HUES64 (cell line): ENCODE results near the gene TMF1.

ENCODE experiments used
- H3K27ac ChIP-seq: 2 replicates; pipeline ENCODE4 v1.7.0; 2013; ENCODE audit warnings: low read depth, low read length, inconsistent platforms
- H3K27me3 ChIP-seq: 2 replicates; pipeline ENCODE4 v1.6.1; 2013; ENCODE audit warnings: mild to moderate bottlenecking, low read length; ENCODE audit not compliant: insufficient read depth
- H3K36me3 ChIP-seq: 2 replicates; pipeline ENCODE4 v1.6.1; 2013; ENCODE audit warnings: mild to moderate bottlenecking, low read length; ENCODE audit not compliant: insufficient read depth
- H3K4me1 ChIP-seq: 2 replicates; pipeline ENCODE4 v1.6.1; 2013; ENCODE audit warnings: mild to moderate bottlenecking, low read length, moderate library complexity; ENCODE audit not compliant: insufficient read depth
- H3K4me3 ChIP-seq: 2 replicates; pipeline ENCODE4 v1.5.1; 2013; ENCODE audit warnings: mild to moderate bottlenecking, low read length, moderate library complexity
- H3K9ac ChIP-seq: 2 replicates; pipeline ENCODE4 v1.6.1; 2013; ENCODE audit warnings: mild to moderate bottlenecking, low read depth, low read length
- H3K9me3 ChIP-seq: 2 replicates; pipeline ENCODE4 v1.6.1; 2013; ENCODE audit warnings: low read depth, low read length; ENCODE audit not compliant: insufficient read depth
- WGBS: fragments of 150-250, 120-280 bp; methylation state at CpG from one replicate; pipeline ENCODE4 v1.1.7; 2013; ENCODE audit warnings: missing lambda C conversion rate; 5-methylcytosine and 5-hydroxymethylcytosine counted together

TMF1 gene

DNA sequence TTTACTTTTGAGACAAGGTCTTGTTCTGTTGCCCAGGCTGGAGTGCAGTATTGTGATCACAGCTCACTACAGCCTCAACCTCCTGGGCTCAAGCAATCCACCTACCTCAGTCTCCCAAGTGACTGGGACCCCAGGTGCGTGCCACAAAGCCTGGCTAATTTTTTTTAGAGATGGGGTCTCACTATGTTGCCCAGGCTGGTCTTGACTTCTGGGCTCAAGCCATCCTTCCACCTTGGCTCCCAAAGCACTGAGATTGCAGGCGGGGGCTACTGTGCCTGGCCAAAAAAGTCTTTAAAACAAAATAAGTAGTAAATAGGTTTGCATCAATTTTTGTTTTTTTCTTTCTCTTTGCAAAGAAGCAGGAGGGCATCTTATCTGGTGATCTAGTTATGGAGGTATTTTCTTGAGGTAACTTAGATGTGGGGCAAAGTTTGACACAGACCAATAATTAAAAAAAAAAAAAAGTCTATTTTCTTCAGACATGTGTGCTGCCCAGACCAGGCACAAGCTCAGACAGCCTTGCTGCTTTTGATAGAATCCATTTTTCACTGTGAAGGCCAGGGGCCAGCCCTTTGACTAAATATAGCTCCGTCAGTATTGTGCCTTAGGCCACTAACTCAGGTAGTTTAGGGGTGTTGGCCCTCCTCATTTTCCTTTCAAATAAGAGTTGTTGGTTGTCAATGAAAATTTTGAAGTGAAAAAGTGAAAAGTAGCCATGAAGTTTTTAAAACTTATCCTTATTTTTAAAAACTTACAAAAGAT, 35.1 kb upstream of the TMF1 start:
- Histone ChIP-seq H3K27ac (no peak overlapping the region), H3K9ac (no peak overlapping the region), H3K9me3 (no peaks in the 10 kb centered on the region), H3K4me3 (no peak overlapping the region), H3K36me3 (no peaks in the 10 kb centered on the region), H3K4me1 (peaks cover 55% of the 10 kb centered on the region), H3K27me3 (no peaks in the 10 kb centered on the region)
- 88% methylated on average over 3 of the region's 3 CpGs for WGBS

DNA sequence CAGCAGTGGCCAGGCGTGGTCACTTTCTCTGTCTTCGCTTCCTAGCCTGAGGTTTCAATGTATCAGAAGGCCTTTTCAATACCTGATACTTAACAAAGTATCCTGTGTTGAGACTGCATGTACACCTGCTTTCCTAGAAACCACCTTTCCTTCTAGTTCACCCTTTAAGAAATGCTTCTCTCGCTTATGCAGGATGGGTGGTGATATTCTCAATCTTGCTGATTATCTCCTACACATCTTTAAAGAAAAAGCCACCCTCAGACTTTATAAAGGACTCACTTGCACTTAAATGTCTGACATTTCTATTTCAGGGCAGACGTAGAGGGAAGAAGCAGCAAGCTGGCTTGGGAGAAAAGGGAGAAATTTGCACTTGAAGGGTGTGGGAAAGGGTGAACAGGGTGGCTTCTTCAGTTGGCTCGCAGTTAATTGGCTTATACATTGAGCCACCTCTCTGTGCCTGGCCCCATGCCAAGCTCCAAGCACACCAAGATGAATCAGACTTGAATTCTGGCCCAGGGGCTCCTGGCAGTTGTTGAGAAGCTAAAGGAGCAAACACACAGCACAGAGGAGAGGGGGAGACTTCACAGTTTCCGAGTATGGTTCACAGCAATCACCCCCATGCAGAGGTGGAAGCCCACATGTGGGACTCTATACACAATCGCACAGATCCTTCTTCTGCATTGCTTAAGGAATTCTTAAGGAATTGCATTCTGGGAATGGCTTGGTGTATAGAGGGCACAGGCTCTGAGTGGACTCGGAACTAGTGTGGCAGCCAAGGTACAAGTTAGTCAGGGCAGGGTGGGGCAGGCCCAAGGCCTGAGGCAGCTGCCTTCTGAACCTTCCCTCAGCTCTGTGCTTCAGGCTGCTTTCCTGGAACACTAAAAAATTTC, 33.9 kb upstream of the TMF1 start:
- Histone ChIP-seq H3K4me1 (peaks cover 45% of the 10 kb centered on the region), H3K27me3 (no peaks in the 10 kb centered on the region), H3K36me3 (no peaks in the 10 kb centered on the region), H3K27ac (no peak overlapping the region), H3K4me3 (peak overlapping the region; percentile 85), H3K9me3 (no peaks in the 10 kb centered on the region), H3K9ac (peak overlapping the region; percentile 36; the same call in 1 of the 2 replicates)
- 52% methylated on average over 8 of the region's 8 CpGs for WGBS

DNA sequence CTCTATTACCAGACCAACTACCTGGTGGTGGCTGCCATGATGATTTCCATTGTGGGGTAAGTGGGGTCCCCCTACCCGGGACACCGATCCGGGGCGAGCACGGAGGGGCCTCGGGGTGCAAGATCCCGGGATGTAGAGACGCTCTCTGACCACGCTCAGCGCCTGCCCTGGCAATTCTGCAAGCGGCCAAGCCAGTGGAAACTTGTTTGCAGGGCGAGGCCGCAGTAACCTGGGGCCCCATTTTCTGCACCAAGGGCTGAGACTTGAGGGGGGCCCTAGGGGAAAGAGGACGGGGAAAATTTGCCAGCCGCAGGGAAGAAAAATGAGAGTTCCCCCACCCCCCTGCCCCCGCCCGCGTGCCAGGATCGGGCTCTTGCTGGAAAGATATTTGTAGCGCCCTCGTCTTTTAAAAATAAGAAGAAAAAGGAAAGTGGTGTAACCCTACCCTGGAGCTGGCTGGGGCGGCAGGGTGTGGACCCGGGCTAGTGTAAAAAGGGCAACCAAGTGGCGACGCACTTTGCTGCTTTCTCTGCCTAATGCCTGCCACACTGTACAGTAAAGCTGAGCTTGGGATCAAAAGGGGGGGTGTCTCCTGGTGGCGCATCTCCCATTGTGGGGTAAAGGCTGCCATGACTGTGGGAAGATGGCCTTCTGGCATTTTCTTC, 33.2 kb upstream of the TMF1 start:
- Histone ChIP-seq H3K9me3 (no peaks in the 10 kb centered on the region), H3K27ac (no peak overlapping the region), H3K27me3 (no peaks in the 10 kb centered on the region), H3K4me1 (peaks cover 51% of the 10 kb centered on the region), H3K36me3 (no peaks in the 10 kb centered on the region), H3K4me3 (peak overlapping the region; percentile 85), H3K9ac (peak overlapping the region; percentile 57)
- WGBS = 2% methylated on average over 26 of the region's 26 CpGs

DNA sequence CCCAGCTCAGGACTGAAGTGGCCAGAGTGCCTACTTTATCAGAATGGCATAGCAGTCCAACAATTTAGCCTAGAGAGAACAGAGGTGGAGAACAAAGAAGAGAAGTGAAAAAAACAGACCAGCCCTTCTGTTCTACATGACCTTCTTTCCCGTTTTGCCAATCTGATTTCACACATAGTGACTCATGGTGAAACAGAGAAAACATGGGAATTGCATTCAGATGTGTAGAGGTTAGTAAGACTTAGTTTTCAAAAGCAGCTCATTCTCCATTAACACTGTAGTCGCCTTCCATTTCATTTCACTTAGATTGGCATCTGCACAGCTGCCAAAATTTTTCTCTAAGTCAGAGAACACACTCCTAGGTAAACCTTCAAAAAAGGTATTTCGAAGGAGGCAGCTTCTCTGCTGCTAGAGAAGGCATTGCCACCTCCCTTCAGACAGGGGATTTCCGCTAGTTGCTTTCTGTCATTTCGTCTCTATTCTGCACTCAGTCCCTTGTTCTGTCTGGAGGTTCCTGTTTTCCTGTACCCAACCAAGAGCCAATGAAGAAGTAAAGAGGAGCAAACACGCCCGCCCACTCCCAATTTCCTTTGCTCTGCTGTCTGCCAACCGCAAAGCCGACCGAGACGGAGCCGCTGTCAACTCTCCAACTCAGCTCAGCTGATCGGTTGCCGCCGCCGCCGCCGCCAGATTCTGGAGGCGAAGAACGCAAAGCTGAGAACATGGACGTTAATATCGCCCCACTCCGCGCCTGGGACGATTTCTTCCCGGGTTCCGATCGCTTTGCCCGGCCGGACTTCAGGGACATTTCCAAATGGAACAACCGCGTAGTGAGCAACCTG, 32.4 kb upstream of the TMF1 start, which contains the start of gene ARL6IP5:
ARL6IP5 (plus strand) TSS at position 612 of the 842 bp plus-strand sequence; CDS start at position 723, 111 bp downstream.
- Histone ChIP-seq H3K9ac (peak within 1 kb of the TSS; percentile 57), H3K36me3 (no peaks in the 10 kb centered on the region), H3K4me1 (peaks cover 47% of the 10 kb centered on the region), H3K27me3 (no peaks in the 10 kb centered on the region), H3K4me3 (peak within 1 kb of the TSS; percentile 85), H3K9me3 (no peaks in the 10 kb centered on the region), H3K27ac (no peak within 1 kb of the TSS)
- 4% methylated on average over 31 of the region's 32 CpGs for WGBS

DNA sequence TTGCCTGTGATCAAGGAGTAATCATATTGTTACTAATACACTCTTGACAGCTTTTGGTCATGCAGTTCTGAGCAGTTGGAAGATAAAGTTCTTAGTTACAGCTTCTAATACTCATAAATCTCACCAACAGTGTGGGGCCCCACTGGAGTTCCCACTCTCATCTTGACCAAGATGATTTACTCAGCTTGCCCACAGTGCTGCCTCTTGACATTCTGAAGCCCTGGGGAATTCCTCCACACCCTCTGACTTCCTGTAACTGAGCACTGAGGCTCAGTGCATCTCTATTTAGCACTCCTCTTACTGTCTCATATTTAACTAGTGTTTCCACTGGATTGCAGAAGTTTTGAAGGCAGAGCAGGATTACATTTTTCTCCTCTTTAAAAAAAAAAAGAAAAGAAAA, 30.7 kb upstream of the TMF1 start:
- H3K9me3 ChIP-seq = no peaks in the 10 kb centered on the region
- peaks cover 45% of the 10 kb centered on the region for H3K4me1 ChIP-seq
- no peak overlapping the region for H3K4me3 ChIP-seq
- no peak overlapping the region for H3K27ac ChIP-seq
- no peak overlapping the region for H3K9ac ChIP-seq
- H3K27me3 ChIP-seq = no peaks in the 10 kb centered on the region
- H3K36me3 ChIP-seq = no peaks in the 10 kb centered on the region

DNA sequence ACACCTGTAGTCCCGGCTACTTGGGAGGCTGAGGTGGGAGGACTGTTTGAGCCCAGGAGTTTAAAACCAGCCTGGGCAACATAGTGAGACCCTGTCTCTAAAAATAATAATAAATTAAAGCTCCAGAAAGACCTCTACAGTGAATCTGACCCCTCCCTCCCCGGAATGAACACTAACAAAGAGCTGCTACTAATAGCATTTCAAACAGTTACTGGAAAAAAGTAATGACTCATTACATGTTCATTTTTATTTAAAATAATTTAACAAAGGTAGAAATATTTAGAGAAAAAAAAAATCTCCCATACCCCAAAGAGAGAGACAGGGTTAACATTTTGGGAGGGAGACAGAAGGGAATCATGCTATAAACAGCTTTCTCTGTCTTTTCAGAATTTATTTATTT, 30.2 kb upstream of the TMF1 start:
- Histone ChIP-seq H3K27ac (no peak overlapping the region), H3K27me3 (no peaks in the 10 kb centered on the region), H3K9ac (no peak overlapping the region), H3K36me3 (0 out of 2 replicates have a peak, but pooled peaks cover under 1% of the 10 kb centered on the region), H3K4me1 (peaks cover 44% of the 10 kb centered on the region), H3K4me3 (no peak overlapping the region), H3K9me3 (no peaks in the 10 kb centered on the region)
- WGBS = 94% methylated on average over 2 of the region's 2 CpGs

DNA sequence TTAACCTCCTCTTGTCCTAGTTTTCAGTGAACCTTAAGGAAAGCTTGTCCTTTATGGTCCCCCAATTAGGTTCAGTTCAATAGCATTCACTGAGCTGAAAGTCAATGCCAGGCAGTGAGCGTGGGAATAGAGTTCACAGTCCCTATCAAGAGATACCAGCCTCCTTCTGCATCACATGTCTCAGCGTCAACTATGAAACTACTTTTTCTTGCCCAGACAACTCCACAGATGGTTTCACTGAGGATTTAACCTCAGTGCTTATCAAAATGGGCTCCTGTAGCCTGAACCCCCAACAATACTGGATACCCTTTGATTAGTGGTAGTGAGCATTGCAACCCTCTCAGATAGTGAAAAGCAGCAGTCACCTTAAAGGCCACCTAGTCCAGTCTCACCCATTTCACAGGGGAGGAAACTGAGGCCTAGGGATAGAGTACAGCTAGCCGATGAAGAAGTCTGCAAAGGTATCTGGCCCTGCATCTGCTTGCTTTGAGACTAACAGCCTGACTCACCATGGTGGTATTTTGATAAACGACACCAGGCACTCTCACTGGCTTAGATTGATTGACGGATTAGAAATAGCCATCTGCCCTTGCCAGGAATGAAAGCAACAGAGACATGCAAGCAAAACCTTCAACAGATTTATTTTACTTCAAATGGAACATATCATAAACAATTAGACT, 29.6 kb upstream of the TMF1 start:
- H3K9me3 ChIP-seq = no peaks in the 10 kb centered on the region
- 83% methylated on average over 5 of the region's 5 CpGs for WGBS
- peaks cover 44% of the 10 kb centered on the region for H3K4me1 ChIP-seq
- no peak overlapping the region for H3K4me3 ChIP-seq
- H3K9ac ChIP-seq = no peak overlapping the region
- no peak overlapping the region for H3K27ac ChIP-seq
- 0 out of 2 replicates have a peak, but pooled peaks cover 3% of the 10 kb centered on the region for H3K36me3 ChIP-seq
- H3K27me3 ChIP-seq = no peaks in the 10 kb centered on the region

DNA sequence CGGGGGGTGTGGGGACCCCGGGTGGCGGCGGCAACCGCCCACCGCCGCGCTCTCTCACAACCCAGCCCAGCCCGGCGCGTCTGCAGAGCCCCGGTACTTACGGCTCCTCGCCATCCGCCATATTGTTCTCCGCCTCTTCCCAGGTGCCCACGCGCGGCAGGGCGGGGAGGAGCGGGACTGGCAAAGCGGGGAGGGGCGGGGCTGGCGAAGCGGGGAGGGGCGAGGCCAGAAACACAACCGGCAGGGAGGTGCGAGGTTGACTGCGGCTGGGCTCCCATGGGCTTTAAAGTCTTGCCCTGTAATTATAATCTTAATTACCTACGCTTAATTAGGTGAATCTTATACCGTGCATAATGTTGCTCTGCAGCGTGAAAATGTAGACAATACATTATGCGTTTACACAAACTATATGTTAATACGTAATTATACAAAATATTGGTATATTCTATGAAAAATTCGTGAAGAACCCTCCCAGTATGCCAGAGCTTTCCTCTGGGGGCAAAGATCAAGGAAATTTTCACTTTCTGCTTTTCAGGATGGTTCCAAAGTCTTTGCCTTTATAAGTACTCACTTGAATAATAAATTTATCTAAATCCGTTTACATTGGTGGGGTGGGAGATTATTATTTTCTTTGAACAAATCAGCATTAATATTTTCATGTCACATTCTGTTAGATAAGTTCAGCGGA, 28.2 kb upstream of the TMF1 start, which contains the start of gene UBA3:
UBA3 (minus strand) TSS at position 133 of the 688 bp plus-strand sequence; CDS start at position 121, 12 bp downstream.
- H3K9me3 ChIP-seq = no peaks in the 10 kb centered on the region
- H3K27me3 ChIP-seq = no peaks in the 10 kb centered on the region
- peaks cover 9% of the 10 kb centered on the region for H3K36me3 ChIP-seq
- peak within 1 kb of the TSS; percentile 94 for H3K4me3 ChIP-seq
- peak within 1 kb of the TSS; percentile 82 for H3K9ac ChIP-seq
- H3K27ac ChIP-seq = peak within 1 kb of the TSS; percentile 69
- under 1% methylated on average over 30 of the region's 37 CpGs for WGBS
- peaks cover 34% of the 10 kb centered on the region for H3K4me1 ChIP-seq

DNA sequence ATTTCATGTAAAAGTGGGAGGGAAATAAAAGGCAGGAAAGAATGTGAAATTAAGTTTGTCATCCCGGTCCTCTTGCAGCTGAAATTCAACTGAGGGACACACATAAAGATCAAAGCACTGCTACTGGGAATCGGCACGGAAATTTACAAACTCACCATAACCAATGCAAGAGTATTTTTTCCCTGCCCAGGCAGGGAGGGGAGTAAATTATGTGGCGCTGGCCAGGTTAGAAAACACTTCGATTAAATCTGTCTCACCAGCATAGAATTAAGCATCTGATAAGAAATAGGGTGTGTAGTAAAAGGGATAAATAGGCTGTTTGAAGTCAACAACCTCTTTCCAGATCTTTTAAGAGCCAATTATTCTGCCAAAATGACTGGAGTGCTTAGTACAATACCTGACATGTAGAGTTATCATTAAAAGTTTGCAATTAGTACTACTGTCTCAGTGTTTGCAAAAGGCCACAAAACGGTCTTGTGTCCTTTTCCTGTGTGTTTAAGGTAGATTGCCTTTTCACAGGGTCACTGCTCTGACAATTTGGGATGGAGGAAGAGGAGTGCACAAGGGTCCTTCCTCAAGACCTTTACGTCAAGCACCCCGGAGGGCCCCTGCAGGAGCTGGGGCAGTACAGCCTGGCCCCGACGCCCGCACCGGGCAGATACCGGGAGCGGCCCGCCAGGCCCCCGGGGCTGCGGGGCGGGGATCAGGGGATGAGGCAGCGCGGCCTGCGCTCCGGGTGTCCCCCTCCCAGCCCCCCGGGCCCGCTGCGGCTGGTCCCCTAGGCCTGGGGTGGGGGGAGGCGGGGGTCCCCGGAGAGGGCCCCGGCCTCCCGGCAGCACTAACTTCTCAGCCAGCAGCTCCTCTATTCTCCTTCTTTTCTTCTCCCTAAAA, 27.4 kb upstream of the TMF1 start:
- Histone ChIP-seq H3K9me3 (no peaks in the 10 kb centered on the region), H3K4me3 (peak overlapping the region; percentile 94), H3K27ac (peak overlapping the region; percentile 69), H3K27me3 (no peaks in the 10 kb centered on the region), H3K4me1 (peaks cover 33% of the 10 kb centered on the region), H3K36me3 (peaks cover 18% of the 10 kb centered on the region), H3K9ac (peak overlapping the region; percentile 82)
- 11% methylated on average over 22 of the region's 29 CpGs for WGBS
